ENCODE results near the gene ATP23. TPM values are rescaled to one million over a fixed set of nuclear protein-coding genes. Genes with fewer than 3 reads are reported as not detected.

ATP23 gene
- total and polyA plus RNA-seq, 12 donors, result 2.8 to 11.3 (median 6.8) TPM

DNA sequence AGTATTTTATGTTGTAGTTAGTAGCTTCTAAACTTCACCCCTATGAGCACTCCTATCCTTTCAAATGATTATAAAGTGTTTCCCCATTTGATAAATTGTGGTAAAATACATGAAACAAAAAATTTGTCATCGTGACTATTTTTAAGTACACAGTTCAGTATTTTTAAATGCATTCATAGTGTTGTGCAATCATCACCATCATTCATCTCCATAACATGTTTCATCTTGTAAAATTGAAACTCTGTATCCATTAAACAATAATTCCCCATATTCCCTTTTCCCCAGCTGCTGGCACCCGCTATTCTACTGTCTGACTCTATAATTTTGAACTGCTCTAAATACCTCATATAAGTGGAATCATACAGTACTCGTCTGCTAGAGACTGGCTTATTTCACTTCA, 52.5 kb downstream of the ATP23 start:
- TF ChIP-seq, protein P1, sequence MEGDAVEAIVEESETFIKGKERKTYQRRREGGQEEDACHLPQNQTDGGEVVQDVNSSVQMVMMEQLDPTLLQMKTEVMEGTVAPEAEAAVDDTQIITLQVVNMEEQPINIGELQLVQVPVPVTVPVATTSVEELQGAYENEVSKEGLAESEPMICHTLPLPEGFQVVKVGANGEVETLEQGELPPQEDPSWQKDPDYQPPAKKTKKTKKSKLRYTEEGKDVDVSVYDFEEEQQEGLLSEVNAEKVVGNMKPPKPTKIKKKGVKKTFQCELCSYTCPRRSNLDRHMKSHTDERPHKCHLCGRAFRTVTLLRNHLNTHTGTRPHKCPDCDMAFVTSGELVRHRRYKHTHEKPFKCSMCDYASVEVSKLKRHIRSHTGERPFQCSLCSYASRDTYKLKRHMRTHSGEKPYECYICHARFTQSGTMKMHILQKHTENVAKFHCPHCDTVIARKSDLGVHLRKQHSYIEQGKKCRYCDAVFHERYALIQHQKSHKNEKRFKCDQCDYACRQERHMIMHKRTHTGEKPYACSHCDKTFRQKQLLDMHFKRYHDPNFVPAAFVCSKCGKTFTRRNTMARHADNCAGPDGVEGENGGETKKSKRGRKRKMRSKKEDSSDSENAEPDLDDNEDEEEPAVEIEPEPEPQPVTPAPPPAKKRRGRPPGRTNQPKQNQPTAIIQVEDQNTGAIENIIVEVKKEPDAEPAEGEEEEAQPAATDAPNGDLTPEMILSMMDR (IDR thresholded peaks at IDR 0.05), result no peak
- peaks cover 0 to 41% (median 18%) of the 10 kb centered on the region in 11 donors for H3K9me3 ChIP-seq
- H3K4me3 ChIP-seq, result no peak overlapping the region
- H3K4me1 ChIP-seq, result no peaks in the 10 kb centered on the region
- WGBS, 2 donors, result 79 to 90% methylated on average over 3 of the region's 3 CpGs
- DNase-seq (no peak), ATAC-seq (no peak)
- H3K27me3 ChIP-seq, result no peaks in the 10 kb centered on the region
- H3K36me3 ChIP-seq, result no peaks in the 10 kb centered on the region
- intact Hi-C loops (cut with DNase I), result no loop called here
- H3K27ac ChIP-seq, result no peak overlapping the region

DNA sequence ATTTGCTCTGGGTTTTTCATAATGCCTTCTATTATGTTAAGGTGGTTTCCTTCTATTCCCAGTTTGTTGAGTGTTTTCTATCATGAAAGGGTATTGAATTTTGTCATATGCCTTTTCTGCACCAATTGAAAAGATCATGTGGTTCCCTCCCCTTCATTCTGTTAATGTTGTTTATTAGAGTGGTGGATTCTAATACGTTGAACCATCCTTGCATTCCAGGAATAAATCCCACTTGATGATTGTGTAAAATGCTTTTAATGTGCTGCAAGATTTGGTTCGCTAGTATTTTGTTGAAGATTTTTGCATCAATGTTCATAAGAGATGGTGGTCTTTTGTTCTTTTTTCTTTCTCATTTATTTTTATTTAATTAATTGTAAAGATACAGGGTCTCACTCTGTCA, 55.2 kb downstream of the ATP23 start:
- peaks cover 0 to 68% (median 27%) of the 10 kb centered on the region in 11 donors for H3K9me3 ChIP-seq
- no peaks in the 10 kb centered on the region for H3K27me3 ChIP-seq
- ATAC-seq, result no peak
- TF ChIP-seq, protein P1 (IDR thresholded peaks at IDR 0.05), result no peak
- no peaks in the 10 kb centered on the region for H3K4me1 ChIP-seq
- WGBS, 2 donors, result 86 to 87% methylated on average over 2 of the region's 2 CpGs
- no peak overlapping the region for H3K4me3 ChIP-seq
- H3K27ac ChIP-seq, result no peak overlapping the region
- no peaks in the 10 kb centered on the region for H3K36me3 ChIP-seq
- no peak for DNase-seq
- intact Hi-C loops (cut with DNase I), result no loop called here

GRCh38 chr12:57998251-57998650, 56.9 kb downstream of the ATP23 start:
- Histone ChIP-seq H3K27me3 (no peaks in the 10 kb centered on the region), H3K4me1 (no peaks in the 10 kb centered on the region), H3K9me3 (peaks cover 0 to 75% (median 27%) of the 10 kb centered on the region in 11 donors), H3K4me3 (no peak overlapping the region), H3K27ac (no peak overlapping the region), H3K36me3 (no peaks in the 10 kb centered on the region)
- intact Hi-C loops (cut with DNase I), result no loop called here
- ATAC-seq, result no peak
- no peak for DNase-seq
- TF ChIP-seq, protein P1 (IDR thresholded peaks at IDR 0.05), result no peak

- Histone ChIP-seq H3K4me3 (no peak overlapping the region), H3K36me3 (no peaks in the 10 kb centered on the region), H3K9me3 (peaks cover 0 to 67% (median 27%) of the 10 kb centered on the region in 11 donors), H3K4me1 (no peaks in the 10 kb centered on the region), H3K27ac (no peak overlapping the region), H3K27me3 (no peaks in the 10 kb centered on the region)
- WGBS, 2 donors, result 92% methylated on average over 2 of the region's 2 CpGs
- TF ChIP-seq, protein P1 (IDR thresholded peaks at IDR 0.05), result no peak
- intact Hi-C loops (cut with DNase I), result no loop called here
- no peak for ATAC-seq
- DNase-seq, result no peak
These were observed 59.1 kb downstream of the ATP23 start for GRCh38 chr12:58000499-58000898.
